ENCODE results near the gene RANBP6. TPM values are rescaled to one million over a fixed set of nuclear protein-coding genes. Genes with fewer than 3 reads are reported as not detected.
"Not testable (repeated sequence)": the region's sequence is repeated elsewhere in the genome, so short reads cannot be mapped to it uniquely, and the experiment has no call there.

The RANBP6 gene
- total and polyA plus RNA-seq, 7 donors = 2.5 to 13.6 (median 10.2) TPM

DNA sequence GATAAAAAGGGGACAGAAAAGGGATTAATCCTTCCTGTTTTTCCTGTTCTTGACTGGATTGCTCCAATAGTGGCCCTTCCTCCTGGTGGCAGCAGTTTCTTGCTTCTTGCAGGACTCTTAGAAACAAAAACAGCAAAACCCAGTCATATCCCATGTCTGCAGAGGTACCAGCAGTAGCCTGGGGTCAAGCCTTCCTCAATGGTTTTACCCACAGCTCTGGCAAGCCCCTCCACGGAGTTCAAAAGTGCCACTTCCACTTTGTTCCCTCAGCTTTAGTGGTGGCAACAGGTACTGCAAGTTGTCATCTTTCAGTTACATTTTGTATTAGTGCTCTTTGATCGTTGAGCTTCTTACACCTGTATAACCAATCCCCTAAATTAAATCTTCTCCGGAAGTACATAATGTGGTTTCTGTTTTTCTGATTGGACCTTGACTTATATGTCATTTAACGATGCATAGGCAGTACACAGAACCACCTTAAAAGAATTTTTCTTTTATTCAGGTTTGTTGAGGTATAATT is 8.7 kb upstream of the RANBP6 start:
- no peak overlapping the region for H3K27ac ChIP-seq
- WGBS, 2 donors = 13 to 35% methylated on average over 4 of the region's 4 CpGs

DNA sequence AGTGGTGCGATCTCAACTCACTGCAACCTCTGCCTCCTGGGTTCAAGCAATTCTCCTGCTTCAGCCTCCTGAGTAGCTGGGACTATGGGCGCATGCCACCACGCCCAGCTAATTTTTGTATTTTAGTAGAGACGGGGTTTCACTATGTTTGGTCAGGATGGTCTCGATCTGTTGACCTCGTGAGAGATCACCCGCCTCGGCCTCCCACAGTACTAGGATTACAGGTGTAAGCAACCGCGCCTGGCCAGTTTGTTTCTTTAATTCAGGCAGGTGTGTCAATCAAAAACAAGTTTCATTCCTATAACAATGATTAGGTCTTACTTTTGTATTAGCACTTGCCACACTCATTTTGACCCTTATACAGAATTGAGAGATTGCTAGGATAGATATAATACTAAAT is 1.6 kb upstream of the RANBP6 start:
- peaks cover 0 to 25% (median 24%) of the 10 kb centered on the region in 4 donors for H3K4me1 ChIP-seq
- H3K27ac ChIP-seq; intact Hi-C loops (cut with DNase I); H3K27me3 ChIP-seq; H3K9me3 ChIP-seq; DNase-seq; H3K4me3 ChIP-seq: not testable (repeated sequence)
- peaks cover 0 to 14% (median 3%) of the 10 kb centered on the region in 4 donors for H3K36me3 ChIP-seq
- 91 to 93% methylated on average over 10 of the region's 10 CpGs for WGBS, 2 donors

More for the DNA sequence above, 8.7 kb upstream of the RANBP6 start:
- H3K4me1 ChIP-seq = no peaks in the 10 kb centered on the region
- H3K36me3 ChIP-seq = no peaks in the 10 kb centered on the region
- no peaks in the 10 kb centered on the region for H3K27me3 ChIP-seq
- intact Hi-C loops (cut with DNase I) = no loop called here
- DNase-seq = no peak
- no peak overlapping the region for H3K4me3 ChIP-seq
- TF ChIP-seq EP300 (IDR thresholded peaks at IDR 0.05) (no peak), POLR2A (IDR thresholded peaks at IDR 0.05) (no peak)
- TF ChIP-seq, protein P1, sequence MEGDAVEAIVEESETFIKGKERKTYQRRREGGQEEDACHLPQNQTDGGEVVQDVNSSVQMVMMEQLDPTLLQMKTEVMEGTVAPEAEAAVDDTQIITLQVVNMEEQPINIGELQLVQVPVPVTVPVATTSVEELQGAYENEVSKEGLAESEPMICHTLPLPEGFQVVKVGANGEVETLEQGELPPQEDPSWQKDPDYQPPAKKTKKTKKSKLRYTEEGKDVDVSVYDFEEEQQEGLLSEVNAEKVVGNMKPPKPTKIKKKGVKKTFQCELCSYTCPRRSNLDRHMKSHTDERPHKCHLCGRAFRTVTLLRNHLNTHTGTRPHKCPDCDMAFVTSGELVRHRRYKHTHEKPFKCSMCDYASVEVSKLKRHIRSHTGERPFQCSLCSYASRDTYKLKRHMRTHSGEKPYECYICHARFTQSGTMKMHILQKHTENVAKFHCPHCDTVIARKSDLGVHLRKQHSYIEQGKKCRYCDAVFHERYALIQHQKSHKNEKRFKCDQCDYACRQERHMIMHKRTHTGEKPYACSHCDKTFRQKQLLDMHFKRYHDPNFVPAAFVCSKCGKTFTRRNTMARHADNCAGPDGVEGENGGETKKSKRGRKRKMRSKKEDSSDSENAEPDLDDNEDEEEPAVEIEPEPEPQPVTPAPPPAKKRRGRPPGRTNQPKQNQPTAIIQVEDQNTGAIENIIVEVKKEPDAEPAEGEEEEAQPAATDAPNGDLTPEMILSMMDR (IDR thresholded peaks at IDR 0.05) = peak in 3 of 4 experiments; percentile 13 to 41 (median 40)
- H3K9me3 ChIP-seq = no peaks in the 10 kb centered on the region

DNA sequence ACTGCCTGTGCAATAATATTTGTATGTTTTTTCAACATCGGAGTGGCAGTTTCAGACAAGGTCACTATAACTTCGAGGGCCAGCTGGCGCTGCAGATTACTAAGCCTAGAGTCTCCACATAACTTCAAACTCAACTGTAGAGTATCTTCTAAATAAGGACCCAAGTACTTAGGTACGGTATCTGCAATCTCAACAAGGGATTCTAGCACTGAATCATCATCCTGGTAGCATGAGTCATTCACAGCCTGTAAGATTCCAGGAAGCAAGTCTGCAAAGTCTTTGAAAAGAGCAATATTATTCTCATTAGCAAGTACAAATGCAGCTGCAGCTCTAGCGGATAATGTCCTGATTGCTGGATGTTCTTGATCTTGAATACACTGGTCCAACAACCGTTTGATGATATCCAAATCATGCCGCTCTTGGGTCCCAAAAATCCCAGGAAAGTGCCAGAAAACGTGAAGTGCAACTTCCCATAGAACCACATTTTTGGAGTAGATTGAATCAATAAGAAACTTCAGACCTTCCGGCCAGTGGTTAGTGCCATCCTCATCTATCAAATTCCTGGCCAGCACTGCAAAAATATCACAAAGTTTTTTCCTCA is 654 bp downstream of the RANBP6 start:
- H3K4me1 ChIP-seq = peaks cover 0 to 33% (median 24%) of the 10 kb centered on the region in 4 donors
- H3K36me3 ChIP-seq = peaks cover 0 to 14% (median 3%) of the 10 kb centered on the region in 4 donors
- TF ChIP-seq POLR2AphosphoS5 (IDR thresholded peaks at IDR 0.05) (no peak), POLR2A (IDR thresholded peaks at IDR 0.05) (no peak), EP300 (IDR thresholded peaks at IDR 0.05) (no peak)
- TF ChIP-seq, protein P1 (IDR thresholded peaks at IDR 0.05) = no peak
- DNase-seq = no peak
- H3K9me3 ChIP-seq = no peaks in the 10 kb centered on the region
- no peaks in the 10 kb centered on the region for H3K27me3 ChIP-seq
- H3K4me3 ChIP-seq = peak overlapping the region; percentile 54 to 74 (median 68)
- intact Hi-C loops (cut with DNase I) = no loop called here
- peak overlapping the region; percentile 73 to 84 (median 82) for H3K27ac ChIP-seq
- 18 to 31% methylated on average over 9 of the region's 9 CpGs for WGBS, 2 donors

DNA sequence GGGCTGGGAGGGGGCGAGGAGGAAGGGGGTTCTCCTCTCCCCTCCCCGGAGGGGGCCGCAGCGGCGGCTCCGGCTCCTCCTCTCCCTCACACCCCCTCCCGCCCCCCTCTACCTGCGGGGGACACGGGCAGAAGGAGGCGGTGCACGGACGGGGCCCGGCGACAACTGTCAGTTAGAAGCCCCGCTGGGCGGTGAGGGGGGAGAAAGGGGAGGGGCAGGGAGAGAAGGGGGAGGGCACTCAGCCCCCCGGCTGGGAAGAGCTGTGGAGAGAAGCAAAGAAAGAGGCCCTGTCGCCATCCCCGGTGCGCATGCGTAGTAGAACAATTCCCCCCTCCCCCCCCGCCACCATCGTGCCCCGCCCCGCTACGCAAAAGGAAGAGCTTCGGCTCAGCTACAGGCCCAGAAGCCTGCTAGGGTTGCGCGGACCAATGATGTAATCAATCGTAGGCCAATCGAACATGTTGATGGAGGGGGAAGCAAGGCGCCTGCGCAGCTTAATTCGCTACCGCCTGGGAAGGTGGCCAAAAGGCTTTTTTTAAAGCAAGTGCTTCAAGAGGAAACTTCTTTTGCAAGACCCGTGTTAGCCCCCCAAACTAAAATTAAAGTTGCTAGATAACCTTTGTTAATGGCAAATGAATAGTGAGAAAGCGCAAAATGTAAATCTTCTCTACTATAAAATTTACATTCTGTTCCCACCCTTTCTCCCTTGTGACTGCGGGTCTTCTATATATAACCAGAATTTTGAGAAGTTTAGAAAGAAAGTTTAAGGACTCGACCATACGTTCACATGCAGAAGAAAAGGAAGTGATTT is 7.0 kb downstream of the RANBP6 start:
- peak; percentile 99 for DNase-seq
- Histone ChIP-seq H3K27ac (peak overlapping the region; percentile 99 to 100 (median 99)), H3K36me3 (peaks cover 0 to 15% (median 5%) of the 10 kb centered on the region in 4 donors), H3K27me3 (no peaks in the 10 kb centered on the region), H3K4me1 (peaks cover 0 to 56% (median 36%) of the 10 kb centered on the region in 4 donors), H3K9me3 (no peaks in the 10 kb centered on the region), H3K4me3 (peak overlapping the region; percentile 89 to 98 (median 95))
- intact Hi-C loops (cut with DNase I) = loop anchor here (2.0 to 10.0 kb wide), 7 partner anchors 54 to 749 kb away; partner anchors contain the start of genes IL33, KDM4C, PLGRKT and UHRF2
- TF ChIP-seq, protein P1 (IDR thresholded peaks at IDR 0.05) = no peak
- TF ChIP-seq POLR2AphosphoS5 (IDR thresholded peaks at IDR 0.05) (peak; percentile 59 to 69 (median 63)), EP300 (IDR thresholded peaks at IDR 0.05) (no peak), POLR2A (IDR thresholded peaks at IDR 0.05) (peak in 1 of 2 donors; percentile 39)
- 0 to 1% methylated on average over 39 to 40 of the region's 40 CpGs for WGBS, 2 donors

DNA sequence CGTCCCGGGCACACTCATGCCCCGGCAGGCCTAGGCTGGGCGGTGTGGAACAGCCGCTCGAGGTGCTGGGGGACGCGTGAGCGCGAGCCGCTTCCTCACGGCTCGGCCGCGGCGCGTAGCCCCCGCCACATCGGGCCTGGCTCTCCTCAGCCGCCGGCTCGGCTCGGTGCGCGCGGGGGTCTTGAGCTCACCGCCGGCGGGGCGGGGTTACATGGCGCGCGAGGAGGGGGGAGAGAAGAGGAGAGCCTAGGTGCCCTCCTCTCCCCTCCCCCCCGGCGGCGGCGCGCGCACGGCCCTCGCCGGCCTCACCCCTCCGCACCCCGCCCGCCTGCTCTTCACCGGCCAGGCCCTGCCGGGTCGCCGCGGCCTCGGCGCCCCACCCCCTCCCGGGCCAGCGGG is 7.7 kb downstream of the RANBP6 start:
- TF ChIP-seq POLR2AphosphoS5 (IDR thresholded peaks at IDR 0.05) (no peak), POLR2A (IDR thresholded peaks at IDR 0.05) (no peak), EP300 (IDR thresholded peaks at IDR 0.05) (no peak)
- TF ChIP-seq, protein P1 (IDR thresholded peaks at IDR 0.05) = no peak
- peak overlapping the region; percentile 99 to 100 (median 99) for H3K27ac ChIP-seq
- peak overlapping the region; percentile 89 to 98 (median 95) for H3K4me3 ChIP-seq
- intact Hi-C loops (cut with DNase I) = loop anchor here (2.0 to 10.0 kb wide), 7 partner anchors 53 to 750 kb away; partner anchors contain the start of genes IL33, KDM4C, PLGRKT and UHRF2
- peak; percentile 91 for DNase-seq
- H3K36me3 ChIP-seq = peaks cover 0 to 11% (median 2%) of the 10 kb centered on the region in 4 donors
- H3K9me3 ChIP-seq = no peaks in the 10 kb centered on the region
- peaks cover 0 to 56% (median 33%) of the 10 kb centered on the region in 4 donors for H3K4me1 ChIP-seq
- WGBS, 2 donors = 1% methylated on average over 53 to 54 of the region's 54 CpGs
- H3K27me3 ChIP-seq = no peaks in the 10 kb centered on the region

Measured in sigmoid colon (tissue), 7 donors.